Activated T-cell treated with anti-CD3 and anti-CD28 coated beads for 48 hours (primary cell): ENCODE results near the gene CCNT1.

ENCODE experiments used
- DNase-seq: peaks from one replicate; pipeline ENCODE4 v3.0.0-alpha.2; 2020; ENCODE audit warnings: low read depth

The CCNT1 gene

GRCh38 chr12:48640854-48641253, 75.7 kb downstream of the CCNT1 start:
- DNase-seq: no peak

GRCh38 chr12:48640428-48640827, 76.1 kb downstream of the CCNT1 start:
- DNase-seq: no peak
